ENCODE measurements around the gene SCAPER. TPM values are rescaled to one million over a fixed set of nuclear protein-coding genes. Genes with fewer than 3 reads are reported as not detected.

Gene SCAPER
- total and polyA plus RNA-seq, 12 donors, result 6.9 to 48.1 (median 39.5) TPM

DNA sequence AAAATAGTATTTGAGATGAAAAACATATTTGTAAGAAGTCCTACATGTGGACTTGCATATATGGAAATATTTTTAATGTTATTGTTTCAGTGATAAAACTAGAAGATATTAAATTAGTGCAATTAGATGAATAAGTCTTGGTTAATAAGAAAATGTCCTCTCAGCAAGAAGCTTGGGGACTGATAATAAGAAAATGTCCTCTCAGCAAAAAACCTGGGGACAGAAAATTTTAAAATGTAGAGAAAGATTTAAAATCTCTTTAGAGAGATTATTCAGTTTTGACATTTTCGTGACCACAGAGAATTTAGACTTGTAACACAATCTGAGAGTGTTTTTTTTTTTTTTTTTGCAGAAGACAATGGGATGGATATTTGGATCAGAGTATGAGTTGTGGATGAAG lies 412.6 kb downstream of the SCAPER start:
- H3K9me3 ChIP-seq, result no peaks in the 10 kb centered on the region
- 94 to 97% methylated on average over 1 of the region's 1 CpG for WGBS, 2 donors
- TF ChIP-seq, protein P1, sequence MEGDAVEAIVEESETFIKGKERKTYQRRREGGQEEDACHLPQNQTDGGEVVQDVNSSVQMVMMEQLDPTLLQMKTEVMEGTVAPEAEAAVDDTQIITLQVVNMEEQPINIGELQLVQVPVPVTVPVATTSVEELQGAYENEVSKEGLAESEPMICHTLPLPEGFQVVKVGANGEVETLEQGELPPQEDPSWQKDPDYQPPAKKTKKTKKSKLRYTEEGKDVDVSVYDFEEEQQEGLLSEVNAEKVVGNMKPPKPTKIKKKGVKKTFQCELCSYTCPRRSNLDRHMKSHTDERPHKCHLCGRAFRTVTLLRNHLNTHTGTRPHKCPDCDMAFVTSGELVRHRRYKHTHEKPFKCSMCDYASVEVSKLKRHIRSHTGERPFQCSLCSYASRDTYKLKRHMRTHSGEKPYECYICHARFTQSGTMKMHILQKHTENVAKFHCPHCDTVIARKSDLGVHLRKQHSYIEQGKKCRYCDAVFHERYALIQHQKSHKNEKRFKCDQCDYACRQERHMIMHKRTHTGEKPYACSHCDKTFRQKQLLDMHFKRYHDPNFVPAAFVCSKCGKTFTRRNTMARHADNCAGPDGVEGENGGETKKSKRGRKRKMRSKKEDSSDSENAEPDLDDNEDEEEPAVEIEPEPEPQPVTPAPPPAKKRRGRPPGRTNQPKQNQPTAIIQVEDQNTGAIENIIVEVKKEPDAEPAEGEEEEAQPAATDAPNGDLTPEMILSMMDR (IDR thresholded peaks at IDR 0.05), result no peak
- no peak overlapping the region for H3K27ac ChIP-seq
- DNase-seq (no peak), ATAC-seq (no peak)
- H3K27me3 ChIP-seq, result no peaks in the 10 kb centered on the region
- intact Hi-C loops (cut with DNase I), result no loop called here
- no peaks in the 10 kb centered on the region for H3K4me1 ChIP-seq
- no peaks in the 10 kb centered on the region for H3K36me3 ChIP-seq
- no peak overlapping the region for H3K4me3 ChIP-seq

GRCh38 chr15:76483752-76484151 lies 421.4 kb downstream of the SCAPER start:
- H3K36me3 ChIP-seq, result no peaks in the 10 kb centered on the region
- DNase-seq (no peak), ATAC-seq (no peak)
- no peaks in the 10 kb centered on the region for H3K27me3 ChIP-seq
- WGBS, 2 donors, result 92 to 98% methylated on average over 2 of the region's 2 CpGs
- intact Hi-C loops (cut with DNase I), result no loop called here
- peaks cover 0 to 12% (median 0%) of the 10 kb centered on the region in 11 donors for H3K9me3 ChIP-seq
- TF ChIP-seq, protein P1 (IDR thresholded peaks at IDR 0.05), result no peak
- H3K27ac ChIP-seq, result no peak overlapping the region
- no peaks in the 10 kb centered on the region for H3K4me1 ChIP-seq
- no peak overlapping the region for H3K4me3 ChIP-seq

DNA sequence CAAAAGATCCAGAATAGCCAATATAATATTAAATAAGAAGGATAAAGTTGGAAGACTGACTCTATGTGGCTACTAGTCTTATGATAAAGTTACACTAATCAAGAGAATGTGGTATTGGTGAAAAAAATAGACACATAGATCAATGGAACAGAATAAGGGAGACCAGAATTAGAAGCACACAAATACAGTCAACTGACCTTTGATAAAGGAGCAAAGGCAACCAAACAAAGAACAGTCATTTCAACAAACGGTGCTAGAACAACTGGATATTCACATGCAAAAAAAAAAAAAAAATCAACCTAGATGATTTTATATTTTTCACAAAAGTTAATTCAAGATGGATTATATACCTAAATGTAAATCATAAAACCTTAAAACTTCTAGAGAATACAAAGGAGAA lies 422.1 kb downstream of the SCAPER start:
- WGBS, 2 donors, result 63 to 86% methylated on average over 1 of the region's 1 CpG
- DNase-seq (no peak), ATAC-seq (no peak)
- Histone ChIP-seq H3K4me1 (no peaks in the 10 kb centered on the region), H3K9me3 (peaks cover 0 to 12% (median 0%) of the 10 kb centered on the region in 11 donors), H3K27ac (no peak overlapping the region), H3K4me3 (no peak overlapping the region), H3K27me3 (no peaks in the 10 kb centered on the region), H3K36me3 (no peaks in the 10 kb centered on the region)
- intact Hi-C loops (cut with DNase I), result no loop called here
- TF ChIP-seq, protein P1 (IDR thresholded peaks at IDR 0.05), result no peak

GRCh38 chr15:76480267-76480666 lies 424.9 kb downstream of the SCAPER start:
- DNase-seq (no peak), ATAC-seq (no peak)
- H3K27ac ChIP-seq, result no peak overlapping the region
- TF ChIP-seq, protein P1 (IDR thresholded peaks at IDR 0.05), result no peak
- intact Hi-C loops (cut with DNase I), result no loop called here
- no peaks in the 10 kb centered on the region for H3K27me3 ChIP-seq
- peaks cover 0 to 2% (median 0%) of the 10 kb centered on the region in 11 donors for H3K9me3 ChIP-seq
- no peaks in the 10 kb centered on the region for H3K36me3 ChIP-seq
- no peak overlapping the region for H3K4me3 ChIP-seq
- WGBS, 2 donors, result 97 to 98% methylated on average over 3 of the region's 3 CpGs
- no peaks in the 10 kb centered on the region for H3K4me1 ChIP-seq

All from heart right ventricle (tissue), 16 donors.